Lower leg skin (tissue), 4 donors: ENCODE measurements around the gene SPATA31D4. TPM values are rescaled to one million over a fixed set of nuclear protein-coding genes. Genes with fewer than 3 reads are reported as not detected.

Experiments used
- total RNA-seq, 4 donors: library from RNA; depleted of rRNA; stranded (reverse); fragments of >200 nt; gene quantifications; one replicate each; pipeline ENCODE4 v1.1.0, GENCODE V29; 2016

Gene SPATA31D4
- total RNA-seq, 4 donors from 2014 or later, result not detected

Other genes starting within 250 kb of the SPATA31D4 start
- gene TLE1, start 238.9 kb upstream of the SPATA31D4 start, total RNA-seq, result 10 to 100 TPM; 42.0 to 63.3 (median 43.7) TPM
- not detected for gene SPATA31D3, start 15.1 kb downstream of the SPATA31D4 start, total RNA-seq
- not detected for gene SPATA31D1, start 60.3 kb downstream of the SPATA31D4 start, total RNA-seq